Measurements from ENCODE around the gene ASB7. TPM values are rescaled to one million over a fixed set of nuclear protein-coding genes. Genes with fewer than 3 reads are reported as not detected.

The ASB7 gene
- total and polyA plus RNA-seq, 2 experiments from 2014 or later, result 4.1 to 13.9 TPM

DNA sequence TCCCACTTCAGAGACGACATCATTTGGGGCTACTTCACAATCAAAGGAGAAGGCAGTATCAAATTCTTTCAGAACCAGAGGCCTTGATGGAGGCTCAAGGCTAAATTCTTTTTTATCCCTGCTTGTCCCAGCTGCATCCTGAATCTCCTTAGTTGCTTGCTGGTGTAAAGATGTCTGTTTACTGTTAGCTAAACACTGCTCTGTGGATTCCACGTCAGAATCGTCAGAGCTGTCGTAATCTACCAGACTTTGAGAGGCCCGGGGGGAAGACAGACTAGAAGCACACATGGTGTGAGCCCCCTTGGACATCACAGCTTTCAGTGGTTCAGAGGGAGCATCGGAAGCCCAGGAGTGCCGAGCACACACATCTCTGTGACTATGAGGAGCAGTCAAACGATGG is 33.0 kb upstream of the ASB7 start (continued):
- TF ChIP-seq JUNB (IDR thresholded peaks at IDR 0.05; ENCODE audit: unreplicated experiment) (no peak), NANOG (IDR thresholded peaks at IDR 0.05; ENCODE audit: borderline replicate concordance) (no peak), CREB1 (CRISPR knock-in tag; IDR thresholded peaks at IDR 0.05; ENCODE audit: low read depth) (no peak), POLR2AphosphoS5 (IDR thresholded peaks at IDR 0.05; ENCODE audit: low read depth) (no peak), STAT1 (IDR thresholded peaks at IDR 0.05; ENCODE audit: unreplicated experiment) (no peak)

DNA sequence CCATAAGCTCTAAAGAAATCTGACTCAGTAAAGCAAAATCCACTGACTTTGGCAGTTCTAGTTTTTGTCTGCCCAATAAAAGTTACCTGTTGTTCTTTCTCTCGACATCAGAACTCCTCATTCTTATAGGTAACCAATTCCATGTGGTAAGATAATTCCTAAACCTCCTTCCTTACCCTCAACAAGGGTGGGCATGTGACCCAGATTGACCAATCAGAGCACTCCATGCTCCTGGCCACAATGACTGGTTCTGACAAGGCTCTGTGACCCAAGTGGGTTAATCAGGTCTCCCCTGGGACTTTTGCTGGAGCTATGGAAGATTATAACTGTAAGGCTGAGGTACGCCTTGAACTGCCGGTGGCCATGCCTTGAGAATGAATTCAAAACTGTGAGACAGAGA is 32.1 kb upstream of the ASB7 start:
- H2AFZ ChIP-seq, result no peak overlapping the region
- Mint-ChIP-seq H3K27ac (no peak overlapping the region), H3K36me3 (ENCODE audit: low read depth) (peaks cover 7% of the 10 kb centered on the region; the same call in 2 of the 3 replicates), H3K4me1 (no peaks in the 10 kb centered on the region), H3K4me3 (no peak overlapping the region), H3K9me3 (no peaks in the 10 kb centered on the region), H3K27me3 (ENCODE audit: insufficient read depth, low read depth, poor library complexity) (peaks cover 1% of the 10 kb centered on the region)
- no peaks in the 10 kb centered on the region for H3F3A ChIP-seq (replicated peaks; ENCODE audit: low read depth)
- H3K4me2 ChIP-seq, result no peak overlapping the region
- DNase-seq (ENCODE audit: low spot score) (no peak), ATAC-seq (no peak)
- no peaks in the 10 kb centered on the region for H3K4me1 ChIP-seq (ENCODE audit: insufficient read depth)
- no peaks in the 10 kb centered on the region; the same call in 1 of the 2 replicates for H3K36me3 ChIP-seq (ENCODE audit: insufficient read depth)
- H3K9me2 ChIP-seq (ENCODE audit: insufficient read depth), result no peaks in the 10 kb centered on the region
- H3K4me3 ChIP-seq, result no peak overlapping the region
- H4K20me1 ChIP-seq (replicated peaks; ENCODE audit: insufficient read depth), result no peaks in the 10 kb centered on the region; the same call in 1 of the 2 replicates
- no peaks in the 10 kb centered on the region for H3K27me3 ChIP-seq (ENCODE audit: insufficient read depth)
- TF ChIP-seq EZH2 (IDR thresholded peaks at IDR 0.05; ENCODE audit: low read depth, unreplicated experiment) (no peak), ZNF114 (CRISPR knock-in tag; IDR thresholded peaks at IDR 0.05) (no peak), STAT1 (IDR thresholded peaks at IDR 0.05; ENCODE audit: unreplicated experiment) (no peak)
- TF ChIP-seq, protein P1, sequence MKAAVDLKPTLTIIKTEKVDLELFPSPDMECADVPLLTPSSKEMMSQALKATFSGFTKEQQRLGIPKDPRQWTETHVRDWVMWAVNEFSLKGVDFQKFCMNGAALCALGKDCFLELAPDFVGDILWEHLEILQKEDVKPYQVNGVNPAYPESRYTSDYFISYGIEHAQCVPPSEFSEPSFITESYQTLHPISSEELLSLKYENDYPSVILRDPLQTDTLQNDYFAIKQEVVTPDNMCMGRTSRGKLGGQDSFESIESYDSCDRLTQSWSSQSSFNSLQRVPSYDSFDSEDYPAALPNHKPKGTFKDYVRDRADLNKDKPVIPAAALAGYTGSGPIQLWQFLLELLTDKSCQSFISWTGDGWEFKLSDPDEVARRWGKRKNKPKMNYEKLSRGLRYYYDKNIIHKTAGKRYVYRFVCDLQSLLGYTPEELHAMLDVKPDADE (IDR thresholded peaks at IDR 0.05), result no peak
- TF ChIP-seq, protein P2, sequence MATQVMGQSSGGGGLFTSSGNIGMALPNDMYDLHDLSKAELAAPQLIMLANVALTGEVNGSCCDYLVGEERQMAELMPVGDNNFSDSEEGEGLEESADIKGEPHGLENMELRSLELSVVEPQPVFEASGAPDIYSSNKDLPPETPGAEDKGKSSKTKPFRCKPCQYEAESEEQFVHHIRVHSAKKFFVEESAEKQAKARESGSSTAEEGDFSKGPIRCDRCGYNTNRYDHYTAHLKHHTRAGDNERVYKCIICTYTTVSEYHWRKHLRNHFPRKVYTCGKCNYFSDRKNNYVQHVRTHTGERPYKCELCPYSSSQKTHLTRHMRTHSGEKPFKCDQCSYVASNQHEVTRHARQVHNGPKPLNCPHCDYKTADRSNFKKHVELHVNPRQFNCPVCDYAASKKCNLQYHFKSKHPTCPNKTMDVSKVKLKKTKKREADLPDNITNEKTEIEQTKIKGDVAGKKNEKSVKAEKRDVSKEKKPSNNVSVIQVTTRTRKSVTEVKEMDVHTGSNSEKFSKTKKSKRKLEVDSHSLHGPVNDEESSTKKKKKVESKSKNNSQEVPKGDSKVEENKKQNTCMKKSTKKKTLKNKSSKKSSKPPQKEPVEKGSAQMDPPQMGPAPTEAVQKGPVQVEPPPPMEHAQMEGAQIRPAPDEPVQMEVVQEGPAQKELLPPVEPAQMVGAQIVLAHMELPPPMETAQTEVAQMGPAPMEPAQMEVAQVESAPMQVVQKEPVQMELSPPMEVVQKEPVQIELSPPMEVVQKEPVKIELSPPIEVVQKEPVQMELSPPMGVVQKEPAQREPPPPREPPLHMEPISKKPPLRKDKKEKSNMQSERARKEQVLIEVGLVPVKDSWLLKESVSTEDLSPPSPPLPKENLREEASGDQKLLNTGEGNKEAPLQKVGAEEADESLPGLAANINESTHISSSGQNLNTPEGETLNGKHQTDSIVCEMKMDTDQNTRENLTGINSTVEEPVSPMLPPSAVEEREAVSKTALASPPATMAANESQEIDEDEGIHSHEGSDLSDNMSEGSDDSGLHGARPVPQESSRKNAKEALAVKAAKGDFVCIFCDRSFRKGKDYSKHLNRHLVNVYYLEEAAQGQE (IDR thresholded peaks at IDR 0.05; ENCODE audit: unreplicated experiment), result no peak
- no peaks in the 10 kb centered on the region for H3K79me2 ChIP-seq (replicated peaks; ENCODE audit: insufficient read depth)
- no peak overlapping the region for H3K27ac ChIP-seq (ENCODE audit: low read depth)

DNA sequence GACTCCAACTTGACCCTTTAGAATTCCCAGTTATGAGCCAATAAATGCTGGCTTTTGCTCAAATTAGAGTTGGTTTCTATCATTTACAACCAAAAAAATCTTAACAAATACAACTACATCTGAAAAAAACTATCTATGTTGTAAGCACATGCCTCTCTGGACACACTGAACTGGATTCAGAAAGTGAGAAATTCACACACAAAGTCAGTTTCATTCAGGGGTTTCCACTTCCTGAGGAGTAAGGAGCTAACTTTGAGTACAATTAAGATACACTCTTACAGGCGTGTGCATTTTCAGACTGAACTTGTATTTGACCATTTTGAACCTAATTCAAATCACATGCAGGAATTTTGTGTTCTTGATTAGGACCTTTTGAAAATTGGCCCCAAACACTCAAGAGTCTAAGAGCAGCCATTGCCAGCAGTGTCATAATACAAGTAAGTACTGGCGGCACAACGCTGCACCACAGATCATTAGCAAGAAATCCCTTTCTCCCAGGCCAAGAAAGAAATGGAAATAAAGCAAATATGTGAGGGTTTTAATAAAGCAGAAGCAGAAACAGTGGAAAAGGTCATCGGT is 31.6 kb upstream of the ASB7 start:
- Mint-ChIP-seq H3K36me3 (ENCODE audit: low read depth) (peaks cover 7% of the 10 kb centered on the region; the same call in 2 of the 3 replicates), H3K4me3 (no peak overlapping the region), H3K27me3 (ENCODE audit: insufficient read depth, low read depth, poor library complexity) (peaks cover 1% of the 10 kb centered on the region), H3K4me1 (no peaks in the 10 kb centered on the region), H3K27ac (no peak overlapping the region), H3K9me3 (no peaks in the 10 kb centered on the region)
- Histone ChIP-seq H3K4me2 (no peak overlapping the region), H3K4me1 (ENCODE audit: insufficient read depth) (no peaks in the 10 kb centered on the region), H3K79me2 (replicated peaks; ENCODE audit: insufficient read depth) (no peaks in the 10 kb centered on the region), H3K36me3 (ENCODE audit: insufficient read depth) (no peaks in the 10 kb centered on the region; the same call in 1 of the 2 replicates), H3K4me3 (no peak overlapping the region), H3K27me3 (ENCODE audit: insufficient read depth) (no peaks in the 10 kb centered on the region), H2AFZ (no peak overlapping the region), H3K9me2 (ENCODE audit: insufficient read depth) (no peaks in the 10 kb centered on the region), H3K27ac (ENCODE audit: low read depth) (no peak overlapping the region), H3F3A (replicated peaks; ENCODE audit: low read depth) (no peaks in the 10 kb centered on the region), H4K20me1 (replicated peaks; ENCODE audit: insufficient read depth) (no peaks in the 10 kb centered on the region; the same call in 1 of the 2 replicates)
- DNase-seq (ENCODE audit: low spot score) (no peak), ATAC-seq (no peak)
- TF ChIP-seq, protein P2 (IDR thresholded peaks at IDR 0.05; ENCODE audit: unreplicated experiment), result no peak
- no peak for TF ChIP-seq NANOG (IDR thresholded peaks at IDR 0.05; ENCODE audit: borderline replicate concordance)
- TF ChIP-seq ZNF114 (CRISPR knock-in tag; IDR thresholded peaks at IDR 0.05), result no peak
- TF ChIP-seq, protein P1 (IDR thresholded peaks at IDR 0.05), result no peak
- TF ChIP-seq CREB1 (CRISPR knock-in tag; IDR thresholded peaks at IDR 0.05; ENCODE audit: low read depth), result no peak
- TF ChIP-seq JUNB (IDR thresholded peaks at IDR 0.05; ENCODE audit: unreplicated experiment), result no peak

Data from GM23338 (cell line).